Stimulated activated CD8-positive, alpha-beta memory T cell treated with anti-CD3 and anti-CD28 coated beads, Interleukin-4, amount 100 ng/mL, for 24 hours (primary cell): ENCODE data around the gene NPAS3.

Source experiments
- DNase-seq: peaks from one replicate; pipeline ENCODE4 v3.0.0-alpha.2; 2020; ENCODE audit warnings: low read depth

NPAS3 gene

DNA sequence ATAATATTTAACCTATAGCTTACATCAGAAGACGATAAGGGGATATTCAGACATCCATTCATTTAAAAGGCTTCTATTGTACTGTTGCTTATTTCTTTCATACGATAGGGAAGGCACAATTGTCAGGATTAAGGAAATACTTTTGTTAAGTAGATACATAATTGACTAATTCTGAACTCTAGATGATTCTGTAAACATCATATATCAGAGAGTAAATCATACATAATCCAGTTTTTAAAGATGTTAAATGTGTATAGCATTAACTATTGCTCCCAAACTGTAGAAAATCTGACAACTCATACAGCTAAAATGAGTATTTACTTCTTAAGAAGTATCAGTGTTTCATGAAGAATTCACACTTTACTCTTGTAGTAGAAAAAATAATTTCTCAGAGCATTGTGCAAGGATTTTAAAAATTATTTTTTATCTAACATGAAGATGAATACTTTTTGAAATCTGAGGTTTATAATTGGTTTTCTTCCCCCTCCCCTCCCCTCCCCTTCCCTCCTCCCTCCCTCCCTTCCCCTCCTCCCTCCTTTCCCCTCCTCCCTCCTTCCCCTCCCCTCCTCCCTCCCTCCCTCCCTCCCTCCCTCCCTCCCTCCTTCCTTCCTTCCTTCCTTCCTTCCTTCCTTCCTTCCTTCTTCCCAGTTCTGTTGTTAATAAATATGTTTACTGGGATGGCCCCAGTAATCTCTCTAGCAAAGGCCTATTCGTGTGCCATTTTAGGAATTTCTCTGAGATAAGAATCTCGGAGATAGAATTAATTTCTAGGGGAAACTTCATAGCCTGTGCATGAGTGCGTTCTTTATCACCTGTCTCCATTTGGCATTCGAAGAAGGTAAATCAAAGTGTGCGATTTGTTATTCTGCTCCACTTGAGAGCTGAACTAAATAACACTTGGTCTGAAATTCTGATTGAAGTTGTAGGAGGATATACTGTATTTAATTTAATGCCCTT, 2.3 kb downstream of the NPAS3 start:
- DNase-seq = no peak

- no peak for DNase-seq
These were observed 3.0 kb downstream of the NPAS3 start for GRCh38 chr14:32941668-32942065.

DNA sequence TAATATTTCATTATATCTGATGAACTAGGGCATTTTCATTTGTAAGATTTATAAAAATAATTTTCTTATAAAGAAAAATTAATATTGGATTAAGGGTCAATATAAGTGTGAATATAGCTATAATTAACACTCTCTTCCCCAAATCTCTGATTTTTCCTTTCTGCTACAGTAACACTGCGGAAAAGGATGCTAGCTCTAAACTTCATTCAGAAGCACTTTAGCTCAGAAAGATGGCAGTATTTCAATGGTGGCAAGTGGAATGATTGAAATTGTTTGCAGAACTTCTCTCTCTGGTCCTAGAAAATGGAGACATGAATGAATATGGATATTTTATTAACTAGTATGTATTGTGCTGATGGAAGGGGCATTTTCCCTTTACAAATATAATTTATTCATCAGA, 8.4 kb downstream of the NPAS3 start:
- no peak for DNase-seq

- DNase-seq = no peak
These were observed 9.1 kb downstream of the NPAS3 start for GRCh38 chr14:32947792-32948191.

- DNase-seq = no peak
These were observed 11.9 kb downstream of the NPAS3 start for GRCh38 chr14:32950584-32950983.

DNA sequence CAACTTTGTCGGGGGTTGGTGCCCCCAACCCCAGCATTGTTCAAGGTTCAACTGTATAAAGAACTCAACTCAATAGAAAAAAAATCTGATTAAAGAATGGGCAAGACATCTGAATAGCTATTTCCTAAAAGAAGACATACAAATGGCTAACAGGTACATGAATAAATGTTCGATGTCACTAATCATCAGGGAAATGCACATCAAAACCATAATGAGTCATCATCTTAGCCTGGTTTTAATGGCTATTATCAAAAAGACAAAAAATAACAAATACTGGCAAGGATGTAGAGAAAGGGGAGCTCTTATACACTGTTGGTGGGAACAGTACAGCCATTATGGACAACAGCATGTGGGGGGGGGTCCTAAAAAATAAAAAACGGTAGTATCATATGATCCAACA, 28.7 kb downstream of the NPAS3 start:
- no peak for DNase-seq

GRCh38 chr14:32968972-32969544, 30.4 kb downstream of the NPAS3 start:
- no peak for DNase-seq

GRCh38 chr14:32977913-32978312, 39.2 kb downstream of the NPAS3 start:
- no peak for DNase-seq

DNA sequence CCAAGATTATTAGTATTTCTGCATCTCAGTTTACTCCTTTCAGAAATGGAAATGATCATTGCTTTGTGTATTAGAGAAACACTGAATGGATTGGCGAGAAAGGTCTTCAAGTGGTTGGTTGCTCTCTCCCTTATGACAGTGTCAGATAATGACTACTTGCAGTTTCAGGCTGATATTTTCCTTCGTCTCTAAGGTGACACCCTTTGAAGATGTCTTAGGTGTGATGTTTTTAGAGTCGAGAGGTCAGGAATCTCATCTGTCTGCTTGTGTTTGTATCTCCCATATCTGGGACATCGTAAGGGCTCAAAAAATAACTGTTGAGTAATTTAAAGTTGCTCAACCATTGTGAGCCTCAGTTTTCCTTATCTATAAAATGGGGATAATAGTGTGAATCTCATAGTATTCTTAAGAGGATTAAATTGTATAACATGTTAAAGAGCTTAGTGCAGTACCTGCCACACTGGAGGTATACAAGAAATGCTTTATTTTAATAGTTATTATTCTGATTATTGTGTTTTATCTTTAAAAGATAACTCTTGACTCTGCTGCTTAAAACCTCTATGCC, 40.1 kb downstream of the NPAS3 start:
- DNase-seq = no peak

GRCh38 chr14:32980178-32980901, 41.7 kb downstream of the NPAS3 start:
- no peak for DNase-seq

DNA sequence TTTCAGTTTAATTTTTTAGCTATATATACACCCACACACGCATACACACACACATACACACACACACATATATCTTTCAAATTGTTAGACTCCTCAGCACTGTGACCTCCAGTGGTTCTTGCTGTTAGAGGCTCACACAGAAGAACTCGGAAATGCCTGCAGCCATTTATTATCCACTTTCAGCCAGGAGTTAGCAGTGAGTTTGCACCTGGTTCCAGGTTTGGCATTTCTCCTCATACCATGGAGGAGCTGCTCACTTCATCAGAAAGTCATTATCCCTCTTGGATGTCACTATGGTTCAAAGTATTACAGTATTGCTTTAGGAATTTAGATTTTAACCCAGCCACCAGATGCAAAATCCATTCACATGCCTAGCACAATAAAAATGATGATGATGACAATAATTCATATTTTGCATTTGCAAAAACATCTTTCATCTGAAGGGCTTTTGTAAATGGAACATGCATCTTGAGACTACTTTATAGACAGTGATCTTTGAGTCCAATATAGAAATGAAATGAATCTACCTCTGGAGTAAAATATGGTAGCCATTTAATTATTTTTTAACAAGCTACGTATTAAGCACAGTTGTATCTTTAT, 42.3 kb downstream of the NPAS3 start:
- DNase-seq = no peak

DNA sequence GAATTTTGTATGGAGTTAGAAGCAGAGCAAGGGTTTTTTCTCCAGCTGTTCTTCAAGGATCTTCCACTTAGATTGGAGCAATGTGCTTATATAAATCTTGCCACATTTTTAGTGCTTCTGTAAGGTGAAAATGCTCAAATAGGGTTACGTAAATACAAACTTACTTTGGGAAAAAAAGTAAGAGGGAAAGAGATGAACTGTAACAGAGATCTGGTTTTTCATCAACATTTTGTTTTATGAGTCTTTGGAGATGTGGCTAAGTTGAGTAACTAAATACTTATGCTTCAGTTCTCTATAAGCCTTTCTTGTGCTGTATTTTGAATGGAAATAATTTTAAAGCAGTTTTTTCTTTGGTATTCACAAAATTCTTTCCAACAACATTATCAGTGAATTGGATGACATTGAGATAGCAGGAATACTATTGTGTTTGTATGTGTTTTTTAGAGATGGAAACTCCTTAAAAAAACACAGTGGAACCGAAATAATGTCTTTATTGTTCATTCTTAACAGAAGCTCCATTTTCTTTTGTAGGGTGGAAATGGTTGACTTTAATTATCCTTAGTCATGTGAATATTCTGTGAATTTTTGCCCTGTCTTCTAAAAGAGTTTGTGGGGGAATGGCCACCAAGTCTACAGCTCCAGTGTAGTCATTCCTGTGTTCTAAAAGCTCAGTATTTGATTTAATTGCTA, 45.7 kb downstream of the NPAS3 start:
- no peak for DNase-seq

DNA sequence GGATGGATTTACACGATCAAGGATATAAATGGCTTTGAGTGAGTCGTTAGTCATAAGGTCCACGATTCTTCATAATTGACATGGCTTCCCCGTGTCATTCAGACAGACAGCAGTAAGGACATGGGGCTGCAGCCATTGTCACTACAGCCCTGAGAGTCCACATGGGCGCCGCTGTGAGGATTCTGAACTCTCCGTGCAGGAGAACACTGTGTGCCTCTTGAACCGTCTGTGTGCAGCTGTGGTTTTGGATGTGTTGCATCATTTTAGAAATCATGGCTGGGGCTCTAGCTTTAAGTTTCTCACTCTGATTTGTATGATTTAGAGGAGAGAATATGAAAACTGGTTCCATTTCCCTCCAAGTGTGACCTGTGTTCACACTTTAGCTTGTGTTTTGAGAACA, 47.2 kb downstream of the NPAS3 start:
- DNase-seq = no peak

DNA sequence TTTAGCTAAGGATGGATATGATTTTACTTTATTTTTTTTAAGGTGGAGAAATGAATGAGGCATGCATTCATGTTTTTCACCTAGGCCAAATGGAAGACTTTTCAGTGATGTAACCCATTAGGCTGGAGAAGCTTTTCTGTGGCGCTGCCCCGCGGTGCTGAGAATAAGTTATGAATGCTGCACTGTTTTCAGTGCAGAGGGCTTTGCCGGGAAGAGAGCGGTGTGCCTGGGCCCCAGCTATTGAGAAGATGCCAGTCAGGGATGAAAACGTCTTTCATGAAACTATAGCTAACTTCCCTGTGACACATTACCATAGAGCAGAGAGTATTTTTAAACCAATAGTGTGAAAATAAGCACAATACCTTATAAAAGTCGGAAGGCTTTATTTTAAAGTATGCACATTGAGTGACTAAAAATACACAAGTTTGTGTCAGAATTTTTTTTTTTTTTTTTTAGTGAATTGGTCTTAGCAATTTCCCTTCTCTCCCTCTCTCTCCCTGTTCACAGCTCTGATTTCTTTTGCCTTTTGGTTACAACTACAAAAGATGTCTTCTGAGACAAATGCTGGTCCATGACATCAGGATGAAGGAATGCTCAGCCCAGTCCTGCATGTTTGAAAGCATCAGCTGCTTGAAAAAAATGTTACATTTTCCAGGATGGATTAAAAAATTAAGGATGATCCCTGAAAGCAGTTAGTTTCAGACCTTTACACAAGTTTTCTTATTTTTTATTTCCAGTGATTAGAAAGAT, 48.3 kb downstream of the NPAS3 start:
- DNase-seq = no peak

DNA sequence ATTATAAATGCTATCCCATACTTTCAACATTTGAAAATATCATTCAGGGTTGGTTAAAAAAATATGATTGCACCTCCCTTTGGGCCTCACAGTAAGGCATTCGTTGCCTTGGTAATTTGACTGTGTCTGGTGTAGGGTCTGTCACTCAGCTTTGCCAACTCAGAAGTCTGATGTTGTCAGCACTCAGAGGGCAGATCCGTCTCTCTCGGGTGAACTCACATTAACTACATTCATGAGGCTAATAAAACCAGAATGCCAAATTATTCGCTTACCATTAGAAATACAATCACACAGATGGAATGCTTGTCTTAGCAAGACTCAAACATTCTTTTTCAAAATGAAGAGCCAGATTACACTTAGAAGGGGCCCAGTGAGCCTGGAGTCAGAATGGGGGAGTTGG, 53.0 kb downstream of the NPAS3 start:
- no peak for DNase-seq

- no peak for DNase-seq
These were observed 55.2 kb downstream of the NPAS3 start for GRCh38 chr14:32993921-32994320.

- no peak for DNase-seq
These were observed 57.7 kb downstream of the NPAS3 start for GRCh38 chr14:32996343-32996742.

GRCh38 chr14:32998433-32998832, 59.8 kb downstream of the NPAS3 start:
- no peak for DNase-seq

GRCh38 chr14:33009673-33010072, 71.0 kb downstream of the NPAS3 start:
- no peak for DNase-seq

GRCh38 chr14:33010495-33010894, 71.8 kb downstream of the NPAS3 start:
- DNase-seq = no peak

DNA sequence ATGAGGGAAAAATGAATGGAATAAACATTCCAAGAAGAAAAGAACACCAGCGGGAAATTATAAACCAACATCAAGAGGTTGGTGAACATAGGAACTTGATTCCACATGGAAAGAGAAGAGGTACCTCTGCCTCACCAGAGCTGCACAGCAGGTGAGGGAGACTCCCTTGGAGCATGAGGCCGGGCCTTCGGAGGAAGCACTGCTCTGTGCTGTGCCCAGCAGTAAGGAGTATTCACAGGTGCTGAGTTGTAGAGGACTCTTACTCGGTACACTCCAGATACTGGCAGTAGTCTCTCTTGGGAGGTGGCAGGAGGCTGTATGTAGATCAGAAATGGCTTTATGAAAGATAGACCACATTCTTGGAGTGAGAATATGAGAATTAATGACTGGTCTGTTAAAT, 76.0 kb downstream of the NPAS3 start:
- no peak for DNase-seq
